ENCODE measurements around the gene PRKG1.
"Not testable (repeated sequence)": the region's sequence is repeated elsewhere in the genome, so short reads cannot be mapped to it uniquely, and the experiment has no call there.

The PRKG1 gene

GRCh38 chr10:51705774-51706173, 631.5 kb downstream of the PRKG1 start:
- no peak for DNase-seq (ENCODE audit: low spot score)

DNA sequence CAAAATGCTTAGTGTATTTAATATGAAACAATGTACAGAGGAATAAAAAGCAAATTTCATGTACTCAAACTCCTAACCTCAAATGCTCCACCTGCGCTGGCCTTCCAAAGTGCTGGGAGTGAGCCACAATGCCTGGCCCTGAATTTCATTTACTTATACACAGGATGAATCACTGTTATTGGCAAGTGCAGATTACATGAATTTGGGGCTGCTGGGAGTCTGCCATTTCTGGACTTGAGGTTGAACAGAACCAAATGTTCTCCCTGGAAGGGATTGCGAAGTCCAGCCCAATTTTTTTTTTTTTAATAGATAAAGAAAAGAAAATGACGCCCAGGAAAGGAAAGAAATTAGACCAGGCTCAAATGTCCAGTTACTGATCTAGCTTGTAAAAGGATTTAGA, 631.9 kb downstream of the PRKG1 start:
- peak; percentile 73 for DNase-seq (ENCODE audit: low spot score)

DNA sequence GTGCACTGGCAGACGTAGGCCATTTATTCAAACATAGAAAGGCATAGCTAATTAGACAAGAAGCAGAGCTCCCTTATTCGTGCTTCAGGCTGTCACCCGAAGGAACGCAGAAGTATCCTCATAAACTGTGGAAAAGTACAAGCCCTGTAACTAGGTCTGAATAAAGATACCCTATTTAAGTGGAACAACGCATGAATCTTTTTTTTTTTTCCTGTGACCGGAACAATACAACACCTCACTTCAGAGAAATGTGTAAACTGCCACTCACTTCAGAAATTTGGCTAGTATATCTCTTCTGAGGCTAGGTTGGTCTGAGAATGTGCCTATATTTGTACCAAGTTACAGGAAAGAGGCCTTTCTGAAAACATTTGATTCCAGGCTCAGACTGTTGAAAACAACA, 633.1 kb downstream of the PRKG1 start:
- no peak for DNase-seq (ENCODE audit: low spot score)

- no peak for DNase-seq (ENCODE audit: low spot score)
Measured at GRCh38 chr10:51707821-51708424, 633.6 kb downstream of the PRKG1 start.

DNA sequence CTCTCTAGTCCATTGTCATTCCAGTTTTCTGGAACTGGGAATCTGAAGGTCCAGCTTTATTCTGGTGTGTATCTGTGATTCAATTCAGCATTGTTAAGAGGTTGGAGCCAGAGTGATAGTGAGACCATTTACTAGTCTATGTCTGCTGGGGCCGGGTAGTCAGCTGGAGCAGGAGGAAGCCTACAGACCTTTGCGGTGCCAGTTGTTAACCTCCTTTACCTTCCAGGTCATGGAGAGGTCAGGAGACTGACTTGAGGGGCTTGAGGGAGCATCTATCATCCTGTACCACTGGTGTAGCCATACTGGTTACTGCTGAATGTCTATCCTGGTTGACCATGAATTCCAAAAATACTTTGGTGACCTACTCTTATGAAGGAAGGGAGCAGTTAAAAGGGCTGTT, 634.3 kb downstream of the PRKG1 start:
- DNase-seq (ENCODE audit: low spot score), result no peak

DNA sequence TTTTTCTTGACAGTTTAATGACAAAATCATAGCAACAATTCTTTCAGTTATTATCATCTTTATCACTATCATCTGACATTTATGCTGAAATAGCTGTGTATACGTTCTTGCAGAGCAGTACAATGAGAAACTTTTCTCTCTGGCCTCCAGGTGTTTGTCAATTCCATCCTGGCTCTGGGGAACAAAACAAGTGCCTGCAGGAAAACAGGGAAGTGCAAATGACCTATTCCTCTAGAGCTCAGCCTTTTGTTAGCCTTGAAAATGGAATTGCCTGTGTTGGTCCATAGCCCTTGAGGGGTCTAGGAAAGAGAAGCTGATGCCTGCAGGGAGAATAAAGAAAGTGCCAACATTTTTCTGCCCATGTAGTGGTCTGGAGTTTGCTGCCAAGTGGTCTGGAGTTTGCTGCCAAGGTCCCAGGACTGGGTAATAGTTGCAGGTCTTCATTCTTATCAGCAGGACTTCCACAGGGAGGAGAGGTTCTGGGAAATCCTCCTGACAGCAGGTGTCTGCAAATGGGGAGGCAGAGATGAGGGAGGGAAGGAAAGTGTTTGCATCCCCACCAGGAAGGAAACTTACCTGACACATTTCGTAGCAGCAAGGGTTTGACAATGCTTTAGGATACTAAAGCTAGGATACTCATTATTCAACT, 635.2 kb downstream of the PRKG1 start:
- DNase-seq (ENCODE audit: low spot score), result no peak

- no peak for DNase-seq (ENCODE audit: low spot score)
Measured at GRCh38 chr10:51711519-51711891, 637.2 kb downstream of the PRKG1 start.

DNA sequence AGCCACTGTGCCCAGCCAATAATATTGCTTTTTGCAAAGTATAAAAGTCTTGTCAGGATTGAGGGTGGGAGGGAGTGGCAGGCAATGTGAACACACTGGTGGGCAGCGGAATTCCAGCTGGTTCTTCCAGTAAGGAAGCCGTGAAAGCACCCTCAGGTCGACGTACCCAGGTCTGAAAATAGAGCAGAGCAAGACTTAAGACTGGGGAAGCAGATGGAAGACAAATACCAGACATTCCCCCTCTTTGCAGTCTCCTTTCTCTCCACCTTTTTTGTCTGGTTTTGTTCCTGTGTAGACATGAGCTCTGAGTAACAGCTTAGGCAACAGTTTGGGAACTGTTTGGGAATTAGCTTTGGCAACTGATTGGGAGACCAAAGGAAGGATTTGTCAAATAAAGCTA, 642.7 kb downstream of the PRKG1 start:
- peak; percentile 33 for DNase-seq (ENCODE audit: low spot score)

GRCh38 chr10:51718804-51719291, 644.6 kb downstream of the PRKG1 start:
- DNase-seq (ENCODE audit: low spot score), result peak; percentile 40

DNA sequence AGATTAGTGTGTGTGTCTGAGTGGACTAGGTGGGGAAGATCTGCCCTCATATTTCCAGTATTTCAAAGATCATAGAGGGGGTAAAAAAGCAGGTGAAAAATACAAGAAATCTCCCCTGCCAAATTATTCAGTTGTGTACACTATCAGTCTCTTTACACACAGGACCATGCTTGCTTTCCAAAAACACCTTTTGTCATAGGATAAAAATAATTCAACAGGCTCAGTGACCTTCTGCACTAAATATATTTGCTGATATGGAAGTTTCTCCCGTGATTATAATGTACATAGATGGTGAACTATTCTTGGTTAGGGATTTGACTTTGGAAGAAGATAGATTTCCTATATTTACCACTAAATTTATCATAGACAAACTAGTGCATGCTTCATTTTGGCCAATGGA, 649.8 kb downstream of the PRKG1 start:
- DNase-seq (ENCODE audit: low spot score), result no peak

DNA sequence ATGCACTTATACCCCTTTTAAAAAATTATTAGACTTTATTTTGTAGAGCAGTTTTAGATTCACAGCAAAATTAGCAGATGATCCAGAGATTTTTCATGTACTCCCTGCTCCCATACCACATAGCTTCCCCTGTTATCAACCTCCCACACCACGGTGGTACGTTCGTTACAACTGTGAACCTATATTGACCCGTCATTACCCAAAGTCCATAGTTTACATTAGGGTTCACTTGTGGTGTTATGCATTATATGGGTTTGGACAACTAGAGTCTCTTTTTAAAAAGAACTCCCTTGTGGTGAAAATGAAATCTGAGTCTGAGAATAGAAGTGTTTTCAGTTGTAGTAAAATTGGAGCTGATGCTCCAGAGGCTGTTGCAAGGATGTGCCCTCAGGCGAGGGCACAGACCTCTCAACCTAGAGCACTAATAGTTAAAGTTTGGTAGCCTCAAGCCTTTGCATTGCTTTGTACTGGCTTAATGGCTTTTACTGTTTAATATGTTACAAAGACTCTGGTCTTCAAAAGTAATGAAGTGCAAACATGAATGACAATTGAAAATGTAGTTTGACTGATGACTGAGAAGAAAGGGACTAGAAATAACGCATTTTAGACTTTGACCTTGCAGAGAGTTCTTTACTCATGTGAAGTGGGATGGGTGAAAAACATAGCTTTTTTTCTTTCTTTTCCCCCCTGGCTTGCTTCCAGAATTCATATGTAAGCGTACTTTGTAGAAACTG, 655.7 kb downstream of the PRKG1 start:
- no peak for DNase-seq (ENCODE audit: low spot score)

- DNase-seq (ENCODE audit: low spot score), result peak; percentile 35
Measured at GRCh38 chr10:51733057-51733456, 658.8 kb downstream of the PRKG1 start.

- DNase-seq (ENCODE audit: low spot score), result peak; percentile 46
Measured at GRCh38 chr10:51743146-51743545, 668.9 kb downstream of the PRKG1 start.

GRCh38 chr10:51744235-51745000, 670.1 kb downstream of the PRKG1 start:
- no peak for DNase-seq (ENCODE audit: low spot score)

DNA sequence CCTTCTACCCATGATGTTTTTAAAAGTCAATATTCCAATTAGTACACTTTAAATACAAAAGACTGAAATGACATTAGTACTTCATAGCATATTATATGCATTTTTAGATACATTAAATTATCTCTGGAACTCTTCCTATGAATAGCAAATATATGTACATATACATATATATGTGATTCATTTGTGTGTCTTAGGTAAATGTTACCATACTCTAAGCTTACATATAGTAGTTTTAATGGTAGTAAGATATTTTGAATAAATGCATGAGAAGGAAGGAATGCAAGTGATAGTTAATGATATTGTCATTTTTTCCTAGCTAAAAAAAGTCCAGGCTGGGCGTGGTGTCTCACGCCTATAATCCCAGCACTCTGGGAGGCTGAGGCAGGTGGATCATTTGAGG, 671.1 kb downstream of the PRKG1 start:
- DNase-seq (ENCODE audit: low spot score), result no peak

DNA sequence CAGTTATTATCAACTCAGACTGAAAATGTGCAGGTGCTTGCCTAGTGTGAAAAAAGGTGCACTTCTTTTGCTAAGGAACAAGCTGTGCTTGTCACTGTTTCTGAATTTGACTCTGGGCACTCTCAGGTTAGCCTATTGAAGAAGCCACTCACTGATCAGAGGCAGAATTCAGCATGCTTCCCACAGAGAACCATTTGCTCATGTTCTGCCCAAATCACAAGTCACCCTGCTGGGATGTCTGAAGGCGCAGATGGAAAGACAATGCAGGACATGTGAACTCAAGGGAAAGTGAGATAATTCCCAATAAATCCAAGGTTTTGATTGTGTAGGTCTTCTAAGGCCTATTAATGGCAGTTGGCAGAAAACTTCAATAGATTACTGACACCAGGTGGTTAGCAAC, 672.9 kb downstream of the PRKG1 start:
- no peak for DNase-seq (ENCODE audit: low spot score)

- no peak for DNase-seq (ENCODE audit: low spot score)
Measured at GRCh38 chr10:51748959-51749358, 674.7 kb downstream of the PRKG1 start.

DNA sequence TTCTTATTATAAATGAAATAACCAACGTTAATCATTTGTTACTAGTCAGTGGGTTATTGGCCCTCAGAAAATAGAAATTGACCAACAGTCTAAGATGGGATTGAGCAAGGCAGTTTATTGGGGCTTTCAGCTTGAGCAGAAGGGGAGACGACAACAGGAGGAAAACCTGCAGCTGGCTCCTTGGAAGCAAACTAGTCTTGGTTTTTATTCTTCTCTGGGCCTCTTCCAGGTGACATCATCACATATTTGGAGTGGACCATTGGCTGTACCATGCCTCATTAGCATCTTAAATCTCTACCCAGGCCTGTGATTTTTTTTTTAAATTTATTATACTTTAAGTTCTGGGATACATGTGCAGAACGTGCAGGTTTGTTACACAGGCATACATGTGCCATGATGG, 684.1 kb downstream of the PRKG1 start:
- DNase-seq (ENCODE audit: low spot score), result no peak

GRCh38 chr10:51758838-51759237, 684.6 kb downstream of the PRKG1 start:
- DNase-seq (ENCODE audit: low spot score), result not testable (repeated sequence)

DNA sequence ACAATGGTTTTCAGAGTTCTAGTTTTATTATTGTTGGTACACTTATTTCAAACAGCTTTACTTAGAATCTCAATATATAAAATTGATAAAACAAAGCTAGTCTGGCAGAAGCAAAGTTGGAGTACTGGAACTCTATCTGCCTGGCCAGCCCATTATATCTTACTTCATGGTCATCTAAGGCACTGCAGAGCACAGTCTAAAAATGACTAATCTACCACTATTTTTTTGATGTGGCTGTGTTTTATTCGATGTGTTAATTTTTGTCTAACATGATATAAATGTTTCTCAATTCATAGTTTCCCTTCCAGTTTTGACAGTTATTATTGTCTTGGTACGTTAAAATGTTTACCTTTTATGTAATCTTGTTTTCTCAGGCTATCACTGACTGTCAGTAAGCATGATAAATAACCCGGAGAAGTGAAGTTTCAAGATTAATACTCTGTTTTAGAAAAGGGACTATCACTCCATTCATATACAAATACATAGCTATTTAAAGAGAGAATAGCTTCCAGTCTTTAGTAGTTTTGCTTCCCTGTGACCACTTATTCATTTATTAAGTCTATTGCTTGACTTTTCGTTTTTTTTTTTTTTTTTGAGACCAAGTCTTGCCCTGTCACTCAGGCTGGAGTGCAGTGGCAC, 685.7 kb downstream of the PRKG1 start:
- no peak for DNase-seq (ENCODE audit: low spot score)

- DNase-seq (ENCODE audit: low spot score), result no peak
Measured at GRCh38 chr10:51760864-51761640, 686.8 kb downstream of the PRKG1 start.
